SKM-1 treated with dmso at 0.1 percent for 144 hours (cell line): Measurements from ENCODE around the gene GSTO2.

Experiments
- DNase-seq: peaks from one replicate; lab custom pipeline; 2025; ENCODE audit not compliant: unreplicated experiment; lab: John Stamatoyannopoulos, UW

The GSTO2 gene

GRCh38 chr10:104337985-104338735 lies 69.2 kb downstream of the GSTO2 start, which contains the start of gene ITPRIP:
Gene ITPRIP, minus strand, starts transcription at chr10:104338465. Its CDS starts 22,414 bp downstream, at chr10:104316051.
- DNase-seq, result peak; percentile 84

- DNase-seq, result no peak
Measured at GRCh38 chr10:104339469-104340110, 70.6 kb downstream of the GSTO2 start.

GRCh38 chr10:104340111-104340526 lies 71.1 kb downstream of the GSTO2 start:
- DNase-seq, result no peak

GRCh38 chr10:104340641-104341040 lies 71.7 kb downstream of the GSTO2 start:
- DNase-seq, result no peak

- DNase-seq, result no peak
Measured at GRCh38 chr10:104342941-104343411, 74.0 kb downstream of the GSTO2 start.

GRCh38 chr10:104344219-104344618 lies 75.2 kb downstream of the GSTO2 start:
- no peak for DNase-seq

GRCh38 chr10:104345515-104345914 lies 76.5 kb downstream of the GSTO2 start:
- DNase-seq, result no peak

GRCh38 chr10:104345941-104346340 lies 77.0 kb downstream of the GSTO2 start:
- no peak for DNase-seq

- no peak for DNase-seq
Measured at GRCh38 chr10:104347295-104348045, 78.5 kb downstream of the GSTO2 start.

GRCh38 chr10:104348601-104349000 lies 79.6 kb downstream of the GSTO2 start:
- DNase-seq, result no peak

- DNase-seq, result peak; percentile 95
Measured at GRCh38 chr10:104349623-104350126, 80.7 kb downstream of the GSTO2 start.

GRCh38 chr10:104350127-104350635 lies 81.2 kb downstream of the GSTO2 start:
- peak; percentile 56 for DNase-seq

GRCh38 chr10:104351061-104351702 lies 82.2 kb downstream of the GSTO2 start:
- peak; percentile 92 for DNase-seq

GRCh38 chr10:104351919-104352318 lies 82.9 kb downstream of the GSTO2 start:
- no peak for DNase-seq

- DNase-seq, result peak; percentile 50
Measured at GRCh38 chr10:104353325-104354048, 84.5 kb downstream of the GSTO2 start, which contains the start of gene CFAP58. Gene CFAP58, plus strand, starts transcription at chr10:104353833. Its CDS starts 65 bp downstream, at chr10:104353898.
